ENCODE measurements around the gene TRPC4. TPM values are rescaled to one million over a fixed set of nuclear protein-coding genes. Genes with fewer than 3 reads are reported as not detected.

TRPC4 gene
- total RNA-seq, 1 experiment from 2014 or later, result 8.0 TPM

DNA sequence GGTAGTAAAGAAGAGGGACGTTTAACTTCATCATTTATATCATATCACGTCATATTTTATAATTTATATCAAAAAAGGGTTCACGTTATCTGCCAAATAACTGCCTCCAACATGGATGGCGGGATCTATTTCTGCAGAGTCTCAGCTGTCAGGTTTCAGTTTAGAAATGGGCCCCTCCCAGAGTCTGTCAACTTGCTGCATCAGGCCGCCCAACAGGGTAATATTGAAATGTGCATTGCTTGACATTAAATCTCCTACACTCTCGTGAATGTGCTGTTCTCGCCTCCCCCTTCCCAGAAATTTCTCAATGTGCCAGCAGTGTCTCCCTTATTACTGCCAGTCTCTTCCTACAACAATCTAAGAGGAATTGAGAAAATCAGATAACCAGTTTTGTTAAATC is 96.9 kb downstream of the TRPC4 start:
- H3K4me3 Mint-ChIP-seq, result no peak overlapping the region
- 0 out of 2 replicates have a peak, but pooled peaks cover 3% of the 10 kb centered on the region for H3K4me1 Mint-ChIP-seq
- POLR2A ChIA-PET, result no interaction called here
- no peak overlapping the region for H3K27ac Mint-ChIP-seq
- CTCF ChIA-PET, result no interaction called here
- no peaks in the 10 kb centered on the region for H3K36me3 Mint-ChIP-seq
- DNase-seq (ENCODE audit: low spot score) (no peak), ATAC-seq (no peak)
- H3K9me3 Mint-ChIP-seq, result no peaks in the 10 kb centered on the region
- no peak for TF ChIP-seq ESRRA (CRISPR knock-in tag; IDR thresholded peaks at IDR 0.05; ENCODE audit: borderline replicate concordance)
- TF ChIP-seq, protein P1, sequence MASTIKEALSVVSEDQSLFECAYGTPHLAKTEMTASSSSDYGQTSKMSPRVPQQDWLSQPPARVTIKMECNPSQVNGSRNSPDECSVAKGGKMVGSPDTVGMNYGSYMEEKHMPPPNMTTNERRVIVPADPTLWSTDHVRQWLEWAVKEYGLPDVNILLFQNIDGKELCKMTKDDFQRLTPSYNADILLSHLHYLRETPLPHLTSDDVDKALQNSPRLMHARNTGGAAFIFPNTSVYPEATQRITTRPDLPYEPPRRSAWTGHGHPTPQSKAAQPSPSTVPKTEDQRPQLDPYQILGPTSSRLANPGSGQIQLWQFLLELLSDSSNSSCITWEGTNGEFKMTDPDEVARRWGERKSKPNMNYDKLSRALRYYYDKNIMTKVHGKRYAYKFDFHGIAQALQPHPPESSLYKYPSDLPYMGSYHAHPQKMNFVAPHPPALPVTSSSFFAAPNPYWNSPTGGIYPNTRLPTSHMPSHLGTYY (CRISPR knock-in tag; IDR thresholded peaks at IDR 0.05), result no peak
- H3K27me3 Mint-ChIP-seq (ENCODE audit: low read depth), result no peaks in the 10 kb centered on the region

DNA sequence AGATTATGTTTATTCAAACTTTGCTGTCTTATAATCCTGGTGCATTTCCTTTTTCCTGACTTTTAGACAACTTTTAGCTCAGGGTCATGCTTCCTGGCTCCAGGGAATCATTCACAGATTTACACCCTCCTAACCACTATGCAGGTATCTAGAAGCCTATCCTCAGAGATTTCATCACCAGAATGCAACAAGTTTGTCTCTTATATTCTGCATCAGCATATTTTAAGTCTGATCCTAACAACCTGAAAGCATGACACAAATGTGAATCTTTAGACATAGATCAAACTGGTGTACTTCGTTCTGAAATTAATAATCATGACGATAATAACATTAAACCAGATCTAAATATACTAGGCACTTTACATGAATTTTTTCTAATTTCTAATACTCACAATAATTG is 100.0 kb downstream of the TRPC4 start:
- Mint-ChIP-seq H3K4me1 (0 out of 2 replicates have a peak, but pooled peaks cover 3% of the 10 kb centered on the region), H3K4me3 (no peak overlapping the region)
- CTCF ChIA-PET, result interaction anchor here (0.5 to 1.6 kb wide), 4 partner anchors 100 to 812 kb away, joined by 3 to 4 read pairs (median 3); partner anchors contain the start of gene TRPC4
- TF ChIP-seq ZNF121 (CRISPR knock-in tag; IDR thresholded peaks at IDR 0.05) (no peak), FOXJ3 (CRISPR knock-in tag; IDR thresholded peaks at IDR 0.05; ENCODE audit: borderline replicate concordance) (no peak), NFATC4 (CRISPR knock-in tag; IDR thresholded peaks at IDR 0.05) (no peak), ZNF219 (CRISPR knock-in tag; IDR thresholded peaks at IDR 0.05; ENCODE audit: borderline replicate concordance) (no peak), PREB (CRISPR knock-in tag; IDR thresholded peaks at IDR 0.05; ENCODE audit: borderline replicate concordance) (no peak), HMGXB4 (CRISPR knock-in tag; IDR thresholded peaks at IDR 0.05) (no peak), JAZF1 (CRISPR knock-in tag; IDR thresholded peaks at IDR 0.05) (no peak), SP1 (CRISPR knock-in tag; conservative IDR thresholded peaks at IDR 0.05) (no peak), SOX15 (CRISPR knock-in tag; IDR thresholded peaks at IDR 0.05) (no peak), ZNF317 (CRISPR knock-in tag; IDR thresholded peaks at IDR 0.05; ENCODE audit: borderline replicate concordance, low read depth) (no peak), PRDM15 (CRISPR knock-in tag; IDR thresholded peaks at IDR 0.05) (no peak), ELF4 (CRISPR knock-in tag; IDR thresholded peaks at IDR 0.05; ENCODE audit: low read depth) (no peak), TEAD1 (CRISPR knock-in tag; IDR thresholded peaks at IDR 0.05) (no peak), NFE2L1 (CRISPR knock-in tag; IDR thresholded peaks at IDR 0.05) (no peak), JUN (CRISPR knock-in tag; IDR thresholded peaks at IDR 0.05) (no peak), SMAD4 (CRISPR knock-in tag; IDR thresholded peaks at IDR 0.05) (no peak)
- TF ChIP-seq, protein P2, sequence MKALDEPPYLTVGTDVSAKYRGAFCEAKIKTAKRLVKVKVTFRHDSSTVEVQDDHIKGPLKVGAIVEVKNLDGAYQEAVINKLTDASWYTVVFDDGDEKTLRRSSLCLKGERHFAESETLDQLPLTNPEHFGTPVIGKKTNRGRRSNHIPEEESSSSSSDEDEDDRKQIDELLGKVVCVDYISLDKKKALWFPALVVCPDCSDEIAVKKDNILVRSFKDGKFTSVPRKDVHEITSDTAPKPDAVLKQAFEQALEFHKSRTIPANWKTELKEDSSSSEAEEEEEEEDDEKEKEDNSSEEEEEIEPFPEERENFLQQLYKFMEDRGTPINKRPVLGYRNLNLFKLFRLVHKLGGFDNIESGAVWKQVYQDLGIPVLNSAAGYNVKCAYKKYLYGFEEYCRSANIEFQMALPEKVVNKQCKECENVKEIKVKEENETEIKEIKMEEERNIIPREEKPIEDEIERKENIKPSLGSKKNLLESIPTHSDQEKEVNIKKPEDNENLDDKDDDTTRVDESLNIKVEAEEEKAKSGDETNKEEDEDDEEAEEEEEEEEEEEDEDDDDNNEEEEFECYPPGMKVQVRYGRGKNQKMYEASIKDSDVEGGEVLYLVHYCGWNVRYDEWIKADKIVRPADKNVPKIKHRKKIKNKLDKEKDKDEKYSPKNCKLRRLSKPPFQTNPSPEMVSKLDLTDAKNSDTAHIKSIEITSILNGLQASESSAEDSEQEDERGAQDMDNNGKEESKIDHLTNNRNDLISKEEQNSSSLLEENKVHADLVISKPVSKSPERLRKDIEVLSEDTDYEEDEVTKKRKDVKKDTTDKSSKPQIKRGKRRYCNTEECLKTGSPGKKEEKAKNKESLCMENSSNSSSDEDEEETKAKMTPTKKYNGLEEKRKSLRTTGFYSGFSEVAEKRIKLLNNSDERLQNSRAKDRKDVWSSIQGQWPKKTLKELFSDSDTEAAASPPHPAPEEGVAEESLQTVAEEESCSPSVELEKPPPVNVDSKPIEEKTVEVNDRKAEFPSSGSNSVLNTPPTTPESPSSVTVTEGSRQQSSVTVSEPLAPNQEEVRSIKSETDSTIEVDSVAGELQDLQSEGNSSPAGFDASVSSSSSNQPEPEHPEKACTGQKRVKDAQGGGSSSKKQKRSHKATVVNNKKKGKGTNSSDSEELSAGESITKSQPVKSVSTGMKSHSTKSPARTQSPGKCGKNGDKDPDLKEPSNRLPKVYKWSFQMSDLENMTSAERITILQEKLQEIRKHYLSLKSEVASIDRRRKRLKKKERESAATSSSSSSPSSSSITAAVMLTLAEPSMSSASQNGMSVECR (CRISPR knock-in tag; IDR thresholded peaks at IDR 0.05; ENCODE audit: borderline replicate concordance), result no peak
- TF ChIP-seq, protein P3, sequence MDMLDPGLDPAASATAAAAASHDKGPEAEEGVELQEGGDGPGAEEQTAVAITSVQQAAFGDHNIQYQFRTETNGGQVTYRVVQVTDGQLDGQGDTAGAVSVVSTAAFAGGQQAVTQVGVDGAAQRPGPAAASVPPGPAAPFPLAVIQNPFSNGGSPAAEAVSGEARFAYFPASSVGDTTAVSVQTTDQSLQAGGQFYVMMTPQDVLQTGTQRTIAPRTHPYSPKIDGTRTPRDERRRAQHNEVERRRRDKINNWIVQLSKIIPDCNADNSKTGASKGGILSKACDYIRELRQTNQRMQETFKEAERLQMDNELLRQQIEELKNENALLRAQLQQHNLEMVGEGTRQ (CRISPR knock-in tag; IDR thresholded peaks at IDR 0.05), result no peak
- TF ChIP-seq, protein P4, sequence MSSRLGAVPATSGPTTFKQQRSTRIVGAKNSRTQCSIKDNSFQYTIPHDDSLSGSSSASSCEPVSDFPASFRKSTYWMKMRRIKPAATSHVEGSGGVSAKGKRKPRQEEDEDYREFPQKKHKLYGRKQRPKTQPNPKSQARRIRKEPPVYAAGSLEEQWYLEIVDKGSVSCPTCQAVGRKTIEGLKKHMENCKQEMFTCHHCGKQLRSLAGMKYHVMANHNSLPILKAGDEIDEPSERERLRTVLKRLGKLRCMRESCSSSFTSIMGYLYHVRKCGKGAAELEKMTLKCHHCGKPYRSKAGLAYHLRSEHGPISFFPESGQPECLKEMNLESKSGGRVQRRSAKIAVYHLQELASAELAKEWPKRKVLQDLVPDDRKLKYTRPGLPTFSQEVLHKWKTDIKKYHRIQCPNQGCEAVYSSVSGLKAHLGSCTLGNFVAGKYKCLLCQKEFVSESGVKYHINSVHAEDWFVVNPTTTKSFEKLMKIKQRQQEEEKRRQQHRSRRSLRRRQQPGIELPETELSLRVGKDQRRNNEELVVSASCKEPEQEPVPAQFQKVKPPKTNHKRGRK (CRISPR knock-in tag; IDR thresholded peaks at IDR 0.05; ENCODE audit: borderline replicate concordance), result no peak

More for the DNA sequence above, 100.0 kb downstream of the TRPC4 start:
- no peaks in the 10 kb centered on the region for H3K27me3 Mint-ChIP-seq (ENCODE audit: low read depth)
- ATAC-seq (no peak), DNase-seq (ENCODE audit: low spot score) (no peak)
- no peaks in the 10 kb centered on the region for H3K36me3 Mint-ChIP-seq
- POLR2A ChIA-PET, result no interaction called here
- no peak overlapping the region for H3K27ac Mint-ChIP-seq
- no peaks in the 10 kb centered on the region for H3K9me3 Mint-ChIP-seq

All from WTC11 (cell line).